OCI-LY1 (cell line): ENCODE results near the gene IL23A.

Experiments
- H2AFZ ChIP-seq: fragments of 200-600 bp; sonication (generic), shearing (Covaris generic); 2 replicates; pipeline ENCODE4 v1.6.0; 2014; ENCODE audit warnings: antibody characterized with exemption, mild to moderate bottlenecking, low read length
- H3F3A ChIP-seq: fragments of 200-600 bp; sonication (generic), shearing (Covaris generic); 2 replicates; pipeline ENCODE4 v1.6.0; 2014; ENCODE audit warnings: mild to moderate bottlenecking, antibody characterized with exemption, low read length, moderate library complexity; ENCODE audit not compliant: insufficient read depth
- H3K27ac ChIP-seq: fragments of 200-600 bp; sonication (generic); 2 replicates; pipeline ENCODE4 v1.5.1; 2014; ENCODE audit warnings: low read length, mixed run types, mild to moderate bottlenecking, low read depth; ENCODE audit not compliant: poor library complexity, severe bottlenecking
- H3K27me3 ChIP-seq: fragments of 200-600 bp; sonication (generic); 2 replicates; pipeline ENCODE4 v1.6.0; 2014; ENCODE audit warnings: antibody characterized with exemption, mild to moderate bottlenecking, low read length, moderate library complexity; ENCODE audit not compliant: insufficient read depth
- H3K36me3 ChIP-seq: fragments of 200-600 bp; sonication (generic); 2 replicates; pipeline ENCODE4 v1.6.1; 2014; ENCODE audit warnings: mild to moderate bottlenecking, antibody characterized with exemption, low read length, moderate library complexity, mixed read lengths; ENCODE audit not compliant: insufficient read depth
- H3K4me1 ChIP-seq: fragments of 200-600 bp; sonication (generic); 2 replicates; pipeline ENCODE4 v1.5.1; 2014; ENCODE audit warnings: mild to moderate bottlenecking, low read length, moderate library complexity; ENCODE audit not compliant: insufficient read depth, severe bottlenecking
- H3K4me2 ChIP-seq: fragments of 200-600 bp; sonication (generic), shearing (Covaris generic); 2 replicates; pipeline ENCODE4 v1.6.1; 2014; ENCODE audit warnings: low read length
- H3K4me3 ChIP-seq: fragments of 200-600 bp; sonication (generic); 2 replicates; pipeline ENCODE4 v1.5.1; 2014; ENCODE audit warnings: low read length, low read depth, mild to moderate bottlenecking, mixed read lengths; ENCODE audit not compliant: poor library complexity, severe bottlenecking
- H3K79me2 ChIP-seq: fragments of 200-600 bp; shearing (Covaris generic); 2 replicates; pipeline ENCODE4 v1.6.1; 2016; ENCODE audit warnings: mixed run types, low read length, mixed read lengths; ENCODE audit not compliant: insufficient read depth
- H3K9ac ChIP-seq: fragments of 200-600 bp; sonication (generic), shearing (Covaris generic); 2 replicates; pipeline ENCODE4 v1.6.1; 2014; ENCODE audit warnings: mild to moderate bottlenecking, low read length, mixed read lengths
- H3K9me2 ChIP-seq: fragments of 200-600 bp; sonication (generic), shearing (Covaris generic); 2 replicates; pipeline ENCODE4 v1.6.1; 2014; ENCODE audit warnings: low read depth, mild to moderate bottlenecking, low read length, mixed read lengths
- H3K9me3 ChIP-seq: fragments of 200-600 bp; shearing (Covaris generic); 2 replicates; pipeline ENCODE4 v1.6.1; 2014; ENCODE audit warnings: low read length, mixed read lengths
- H4K20me1 ChIP-seq: fragments of 200-600 bp; sonication (generic), shearing (Covaris generic); 2 replicates; pipeline ENCODE4 v1.6.0; 2016; ENCODE audit warnings: mild to moderate bottlenecking, low read length; ENCODE audit not compliant: insufficient read depth
- EZH2 ChIP-seq: fragments of 200-600 bp; sonication (generic), shearing (Covaris generic); IDR thresholded peaks from 2 replicates; pipeline ENCODE4 v1.8.0; 2017; ENCODE audit warnings: borderline replicate concordance, mixed run types, mild to moderate bottlenecking, antibody characterized with exemption, low read length, moderate library complexity, mixed read lengths
- TF ChIP-seq, protein P1 (sequence below): fragments of 200-600 bp; sonication (generic), shearing (Covaris generic); IDR thresholded peaks from 2 replicates; pipeline ENCODE4 v1.5.1; 2017; ENCODE audit warnings: mild to moderate bottlenecking, antibody characterized with exemption, low read length, moderate library complexity, mixed read lengths

The IL23A gene

GRCh38 chr12:56311003-56311402, 27.7 kb upstream of the IL23A start:
- H3K27ac ChIP-seq: no peak overlapping the region
- no peak overlapping the region for H2AFZ ChIP-seq
- peaks cover 48% of the 10 kb centered on the region for H3K36me3 ChIP-seq
- H3F3A ChIP-seq: no peaks in the 10 kb centered on the region
- H3K9me3 ChIP-seq: no peaks in the 10 kb centered on the region
- no peaks in the 10 kb centered on the region for H3K9me2 ChIP-seq
- H3K4me1 ChIP-seq: peaks cover 11% of the 10 kb centered on the region
- H3K27me3 ChIP-seq: no peaks in the 10 kb centered on the region
- H3K79me2 ChIP-seq: peaks cover 4% of the 10 kb centered on the region; the same call in 1 of the 2 replicates
- H4K20me1 ChIP-seq: no peaks in the 10 kb centered on the region
- H3K4me3 ChIP-seq: no peak overlapping the region
- no peak overlapping the region for H3K9ac ChIP-seq
- TF ChIP-seq EZH2: no peak
- TF ChIP-seq, protein P1, sequence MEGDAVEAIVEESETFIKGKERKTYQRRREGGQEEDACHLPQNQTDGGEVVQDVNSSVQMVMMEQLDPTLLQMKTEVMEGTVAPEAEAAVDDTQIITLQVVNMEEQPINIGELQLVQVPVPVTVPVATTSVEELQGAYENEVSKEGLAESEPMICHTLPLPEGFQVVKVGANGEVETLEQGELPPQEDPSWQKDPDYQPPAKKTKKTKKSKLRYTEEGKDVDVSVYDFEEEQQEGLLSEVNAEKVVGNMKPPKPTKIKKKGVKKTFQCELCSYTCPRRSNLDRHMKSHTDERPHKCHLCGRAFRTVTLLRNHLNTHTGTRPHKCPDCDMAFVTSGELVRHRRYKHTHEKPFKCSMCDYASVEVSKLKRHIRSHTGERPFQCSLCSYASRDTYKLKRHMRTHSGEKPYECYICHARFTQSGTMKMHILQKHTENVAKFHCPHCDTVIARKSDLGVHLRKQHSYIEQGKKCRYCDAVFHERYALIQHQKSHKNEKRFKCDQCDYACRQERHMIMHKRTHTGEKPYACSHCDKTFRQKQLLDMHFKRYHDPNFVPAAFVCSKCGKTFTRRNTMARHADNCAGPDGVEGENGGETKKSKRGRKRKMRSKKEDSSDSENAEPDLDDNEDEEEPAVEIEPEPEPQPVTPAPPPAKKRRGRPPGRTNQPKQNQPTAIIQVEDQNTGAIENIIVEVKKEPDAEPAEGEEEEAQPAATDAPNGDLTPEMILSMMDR: no peak
- H3K4me2 ChIP-seq: no peak overlapping the region

DNA sequence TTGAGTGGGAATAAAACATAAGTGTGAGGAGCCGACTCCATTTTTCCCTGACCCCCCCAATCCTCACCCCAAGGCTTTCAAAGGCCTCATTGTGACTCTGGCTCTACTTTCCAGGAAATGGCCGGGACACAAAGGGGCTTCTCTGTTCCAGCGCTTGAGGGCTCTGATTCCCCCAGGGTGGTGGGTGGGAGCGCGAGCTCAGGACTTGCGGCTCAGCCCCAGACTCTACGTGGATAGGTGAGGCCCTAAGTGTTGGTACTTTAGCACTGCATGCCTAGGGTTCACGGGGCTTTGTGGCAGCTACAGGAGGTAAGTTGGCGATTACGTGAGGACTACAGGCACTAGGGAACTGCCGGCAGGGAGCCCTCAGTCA, 23.4 kb upstream of the IL23A start:
- Histone ChIP-seq H3K9me2 (no peaks in the 10 kb centered on the region), H3K27me3 (no peaks in the 10 kb centered on the region), H3F3A (no peaks in the 10 kb centered on the region), H3K4me1 (peaks cover 18% of the 10 kb centered on the region), H3K36me3 (peaks cover 36% of the 10 kb centered on the region), H4K20me1 (no peaks in the 10 kb centered on the region), H3K27ac (peak overlapping the region; percentile 63), H3K4me3 (peak overlapping the region; percentile 83), H3K4me2 (peak overlapping the region; percentile 80), H3K79me2 (peaks cover 4% of the 10 kb centered on the region; the same call in 1 of the 2 replicates), H2AFZ (no peak overlapping the region), H3K9me3 (no peaks in the 10 kb centered on the region), H3K9ac (peak overlapping the region; percentile 88)
- TF ChIP-seq EZH2: no peak
- TF ChIP-seq, protein P1: no peak

GRCh38 chr12:56315622-56316473, 22.8 kb upstream of the IL23A start, which contains the start of gene CNPY2:
Gene CNPY2, minus strand, starts transcription at chr12:56315988. Its CDS starts 771 bp downstream, at chr12:56315217.
- H3F3A ChIP-seq: no peaks in the 10 kb centered on the region
- H3K4me3 ChIP-seq: peak within 1 kb of the TSS; percentile 83
- H3K36me3 ChIP-seq: peaks cover 30% of the 10 kb centered on the region
- no peaks in the 10 kb centered on the region for H4K20me1 ChIP-seq
- peak within 1 kb of the TSS; percentile 63 for H3K27ac ChIP-seq
- H2AFZ ChIP-seq: no peak within 1 kb of the TSS
- peaks cover 4% of the 10 kb centered on the region; the same call in 1 of the 2 replicates for H3K79me2 ChIP-seq
- no peaks in the 10 kb centered on the region for H3K9me3 ChIP-seq
- H3K9me2 ChIP-seq: no peaks in the 10 kb centered on the region
- H3K9ac ChIP-seq: peak within 1 kb of the TSS; percentile 88
- peak within 1 kb of the TSS; percentile 80 for H3K4me2 ChIP-seq
- H3K4me1 ChIP-seq: peaks cover 18% of the 10 kb centered on the region
- TF ChIP-seq EZH2: no peak
- TF ChIP-seq, protein P1: no peak; the same call in 1 of the 2 replicates
- no peaks in the 10 kb centered on the region for H3K27me3 ChIP-seq
